ENCODE measurements around the gene MCU.

GRCh38 chr10:72740528-72740927 is 48.6 kb downstream of the MCU start:
- no peak for TF ChIP-seq CTCF (IDR thresholded peaks at IDR 0.05)
- TF ChIP-seq POLR2A (IDR thresholded peaks at IDR 0.05), result no peak
